NK-92 treated with Interleukin-12 subunit alpha and Interleukin-12 subunit beta, amount 100 ng/mL, for 24 hours (cell line): ENCODE data around the gene TTC31.
"Not testable (repeated sequence)": the region's sequence is repeated elsewhere in the genome, so short reads cannot be mapped to it uniquely, and the experiment has no call there.

Experiments used
- DNase-seq: peaks from one replicate; lab custom pipeline; 2025; lab: John Stamatoyannopoulos, UW

The TTC31 gene

GRCh38 chr2:74457549-74458131 lies 25.2 kb upstream of the TTC31 start:
- peak; percentile 87 for DNase-seq

- DNase-seq = peak; percentile 99
Observed at GRCh38 chr2:74458132-74458937, 24.5 kb upstream of the TTC31 start, which contains the start of gene WBP1. Gene WBP1 (plus strand): TSS chr2:74458438. CDS start chr2:74458603, 165 bp downstream.

- no peak for DNase-seq
Observed at GRCh38 chr2:74458938-74459363, 23.9 kb upstream of the TTC31 start.

- not testable (repeated sequence) for DNase-seq
Observed at GRCh38 chr2:74459503-74460118, 23.3 kb upstream of the TTC31 start.

GRCh38 chr2:74460187-74460586 lies 22.7 kb upstream of the TTC31 start:
- DNase-seq = not testable (repeated sequence)

- DNase-seq = no peak
Observed at GRCh38 chr2:74461187-74462053, 21.5 kb upstream of the TTC31 start.

- no peak for DNase-seq
Observed at GRCh38 chr2:74462054-74462785, 20.7 kb upstream of the TTC31 start.

GRCh38 chr2:74462786-74463105 lies 20.1 kb upstream of the TTC31 start:
- no peak for DNase-seq

- no peak for DNase-seq
Observed at GRCh38 chr2:74464406-74464805, 18.5 kb upstream of the TTC31 start.

- DNase-seq = not testable (repeated sequence)
Observed at GRCh38 chr2:74470742-74471141, 12.1 kb upstream of the TTC31 start.

GRCh38 chr2:74471332-74472065 lies 11.4 kb upstream of the TTC31 start:
- no peak for DNase-seq

GRCh38 chr2:74472086-74472944 lies 10.6 kb upstream of the TTC31 start, which contains the start of gene MRPL53:
Gene MRPL53 (minus strand): TSS chr2:74472680. CDS start chr2:74472660, 20 bp downstream.
- DNase-seq = peak; percentile 87

- DNase-seq = no peak
Observed at GRCh38 chr2:74472945-74473258, 10.0 kb upstream of the TTC31 start.

GRCh38 chr2:74474481-74474880 lies 8.4 kb upstream of the TTC31 start:
- no peak for DNase-seq

GRCh38 chr2:74474899-74475298 lies 8.0 kb upstream of the TTC31 start:
- no peak for DNase-seq

- DNase-seq = no peak
Observed at GRCh38 chr2:74481431-74481830, 1.4 kb upstream of the TTC31 start.

GRCh38 chr2:74481961-74482800 lies 700 bp upstream of the TTC31 start:
- peak; percentile 74 for DNase-seq

- not testable (repeated sequence) for DNase-seq
Observed at GRCh38 chr2:74483675-74484164, 839 bp downstream of the TTC31 start.

- no peak for DNase-seq
Observed at GRCh38 chr2:74486141-74486540, 3.3 kb downstream of the TTC31 start.
